RWPE2 (cell line): ENCODE data around the gene CNIH2.

Source experiments
- ATAC-seq: fragments of 200-7000 bp; cut with Tn5 transposase; 3 replicates; pipeline ENCODE4 v1.9.1; 2021; ENCODE audit warnings: low read depth
- DNase-seq: peaks from one replicate; pipeline ENCODE4 v3.0.0-alpha.2; 2020; ENCODE audit warnings: low spot score
- H3K27ac ChIP-seq: fragments of 450-650 bp; 2 replicates; pipeline ENCODE4 v1.5.1; 2017; ENCODE audit warnings: mild to moderate bottlenecking; ENCODE audit not compliant: poor library complexity, severe bottlenecking
- H3K27me3 ChIP-seq: fragments of 250-450 bp; sonication (Bioruptor Pico); 2 replicates; pipeline ENCODE4 v1.5.1; 2021; ENCODE audit warnings: mild to moderate bottlenecking, moderate library complexity; ENCODE audit not compliant: insufficient read depth, poor library complexity, severe bottlenecking
- H3K36me3 ChIP-seq: fragments of 250-450 bp; sonication (Bioruptor Pico); 2 replicates; pipeline ENCODE4 v1.5.1; 2020; ENCODE audit warnings: low read depth, mild to moderate bottlenecking, moderate library complexity
- H3K4me1 ChIP-seq: fragments of 250-450 bp; sonication (Bioruptor Pico); 2 replicates; pipeline ENCODE4 v1.5.1; 2021; ENCODE audit warnings: mild to moderate bottlenecking, moderate library complexity; ENCODE audit not compliant: insufficient read depth, poor library complexity, severe bottlenecking
- H3K4me3 ChIP-seq: fragments of 250-450 bp; sonication (Bioruptor Pico); 2 replicates; pipeline ENCODE4 v1.5.1; 2021; ENCODE audit warnings: mild to moderate bottlenecking, moderate library complexity; ENCODE audit not compliant: severe bottlenecking
- H3K9me3 ChIP-seq: fragments of 250-450 bp; sonication (Bioruptor Pico); 2 replicates; pipeline ENCODE4 v1.5.1; 2021; ENCODE audit warnings: mild to moderate bottlenecking, moderate library complexity; ENCODE audit not compliant: severe bottlenecking
- CTCF ChIP-seq: fragments of 450-650 bp; IDR thresholded peaks from one replicate; pipeline ENCODE4 v1.5.1; 2017; ENCODE audit warnings: mild to moderate bottlenecking, moderate library complexity; ENCODE audit not compliant: poor library complexity, severe bottlenecking

CNIH2 gene

GRCh38 chr11:66262696-66263095 lies 15.3 kb upstream of the CNIH2 start:
- H3K27me3 ChIP-seq = no peaks in the 10 kb centered on the region
- no peak for TF ChIP-seq CTCF
- no peaks in the 10 kb centered on the region for H3K9me3 ChIP-seq
- no peaks in the 10 kb centered on the region for H3K4me1 ChIP-seq
- ATAC-seq (no peak), DNase-seq (no peak)
- H3K36me3 ChIP-seq = peaks cover 34% of the 10 kb centered on the region
- no peak overlapping the region for H3K4me3 ChIP-seq
- H3K27ac ChIP-seq = no peak overlapping the region

GRCh38 chr11:66263231-66263630 lies 14.7 kb upstream of the CNIH2 start:
- H3K4me3 ChIP-seq = no peak overlapping the region
- no peaks in the 10 kb centered on the region for H3K27me3 ChIP-seq
- no peak for ATAC-seq
- H3K27ac ChIP-seq = no peak overlapping the region
- H3K4me1 ChIP-seq = no peaks in the 10 kb centered on the region
- no peak for DNase-seq
- H3K9me3 ChIP-seq = no peaks in the 10 kb centered on the region
- TF ChIP-seq CTCF = no peak
- peaks cover 34% of the 10 kb centered on the region for H3K36me3 ChIP-seq

- ATAC-seq (no peak), DNase-seq (no peak)
- H3K36me3 ChIP-seq = peaks cover 34% of the 10 kb centered on the region
Measured at GRCh38 chr11:66263785-66264184, 14.2 kb upstream of the CNIH2 start.

GRCh38 chr11:66264383-66264782 lies 13.6 kb upstream of the CNIH2 start:
- Histone ChIP-seq H3K27me3 (no peaks in the 10 kb centered on the region), H3K4me1 (no peaks in the 10 kb centered on the region), H3K27ac (no peak overlapping the region), H3K9me3 (no peaks in the 10 kb centered on the region), H3K36me3 (peaks cover 29% of the 10 kb centered on the region), H3K4me3 (no peak overlapping the region)
- no peak for TF ChIP-seq CTCF
- DNase-seq (no peak), ATAC-seq (no peak)

More at GRCh38 chr11:66263785-66264184, 14.2 kb upstream of the CNIH2 start:
- no peaks in the 10 kb centered on the region for H3K27me3 ChIP-seq
- no peak for TF ChIP-seq CTCF
- H3K4me1 ChIP-seq = no peaks in the 10 kb centered on the region
- no peak overlapping the region for H3K27ac ChIP-seq
- H3K4me3 ChIP-seq = no peak overlapping the region
- H3K9me3 ChIP-seq = no peaks in the 10 kb centered on the region

GRCh38 chr11:66264914-66265313 lies 13.1 kb upstream of the CNIH2 start:
- TF ChIP-seq CTCF = peak; percentile 13
- DNase-seq (no peak), ATAC-seq (no peak)
- Histone ChIP-seq H3K27me3 (no peaks in the 10 kb centered on the region), H3K4me1 (no peaks in the 10 kb centered on the region), H3K36me3 (peaks cover 27% of the 10 kb centered on the region), H3K27ac (no peak overlapping the region), H3K9me3 (no peaks in the 10 kb centered on the region), H3K4me3 (no peak overlapping the region)
